Right ventricle myocardium inferior (tissue), 1 donor: Measurements from ENCODE around the gene UBQLN2. TPM values are rescaled to one million over a fixed set of nuclear protein-coding genes. Genes with fewer than 3 reads are reported as not detected.

Source experiments
- ATAC-seq: fragments of 200-7000 bp; cut with Tn5 transposase; one replicate; pipeline ENCODE4 v1.9.1; 2020; ENCODE audit warnings: mild to moderate bottlenecking, moderate library complexity
- DNase-seq: peaks from one replicate; pipeline ENCODE4 v3.0.0; 2021; ENCODE audit errors: missing footprints
- intact Hi-C: fragments of 100-400 bp; cut with DNase I; formaldehyde crosslinking; loops from one replicate; pipeline ENCODE4 v1.11.0; 2022
- total RNA-seq: library from RNA; stranded (reverse); fragmentation: NEBNext Ultra II Directional; extraction: Animal tissue kit (Norgen Biotek cat#: 25700); gene quantifications from one replicate; pipeline ENCODE4 v1.2.1, GENCODE V29; 2021
- donor health status: DM: no; HTN: yes; CAD: no; lungs with severe emphysema.

The UBQLN2 gene
- total RNA-seq, 1 donor from 2014 or later = 29.5 TPM

DNA sequence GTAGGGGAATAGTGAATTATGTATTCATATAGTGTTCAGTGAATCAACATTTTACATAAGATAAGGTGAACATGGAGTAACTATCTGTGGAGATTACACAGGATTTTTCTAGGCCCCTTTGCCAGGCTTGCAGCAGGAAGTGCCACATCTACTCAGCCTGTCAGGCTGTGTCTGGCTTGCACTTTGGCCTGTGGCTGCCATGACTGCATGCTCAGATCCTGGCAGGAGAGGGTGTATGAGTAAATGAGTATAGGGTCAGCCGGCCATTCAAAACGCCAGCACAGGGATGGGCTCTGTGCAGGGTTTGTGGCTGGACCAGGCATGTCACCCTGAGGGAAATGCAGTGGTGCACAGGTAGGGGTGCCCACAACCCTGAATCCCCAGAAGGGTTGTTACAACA lies 51.9 kb downstream of the UBQLN2 start:
- DNase-seq (no peak), ATAC-seq (no peak)
- intact Hi-C loops = no loop called here

Other genes with a start within 250 kb of the UBQLN2 start
- 21.4 TPM for gene NBDY, start 165.6 kb downstream of the UBQLN2 start, total RNA-seq